WI38 (cell line): ENCODE results near the gene SCAF4.

ENCODE experiments used
- H3K4me3 ChIP-seq: 2 replicates; pipeline ENCODE4 v1.5.1; 2011; ENCODE audit warnings: low read depth, mild to moderate bottlenecking, control low read depth, low read length
- TF ChIP-seq, protein P1 (sequence below): IDR thresholded peaks from 2 replicates; pipeline ENCODE4 v1.5.1; 2012; ENCODE audit warnings: low read depth, mild to moderate bottlenecking, control low read depth, low read length

SCAF4 gene

DNA sequence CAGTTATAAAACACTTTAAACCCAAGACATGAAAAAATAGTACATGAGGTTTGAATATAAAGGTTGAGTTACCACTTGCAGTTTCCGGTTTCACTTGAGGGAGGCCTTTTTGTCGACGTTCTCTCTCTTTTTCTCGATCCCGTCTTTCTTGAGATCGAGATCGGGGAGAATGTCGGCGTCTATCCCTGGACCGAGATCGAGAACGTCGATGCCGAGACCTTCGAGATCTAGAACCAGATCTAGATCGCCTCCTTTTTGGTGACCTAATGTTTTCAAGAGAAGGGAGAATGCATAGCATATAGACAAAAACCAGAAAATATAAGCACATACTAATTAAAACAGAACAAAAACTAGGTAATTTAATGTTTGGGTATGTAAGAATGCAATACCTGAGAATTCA, 38.7 kb downstream of the SCAF4 start:
- TF ChIP-seq, protein P1, sequence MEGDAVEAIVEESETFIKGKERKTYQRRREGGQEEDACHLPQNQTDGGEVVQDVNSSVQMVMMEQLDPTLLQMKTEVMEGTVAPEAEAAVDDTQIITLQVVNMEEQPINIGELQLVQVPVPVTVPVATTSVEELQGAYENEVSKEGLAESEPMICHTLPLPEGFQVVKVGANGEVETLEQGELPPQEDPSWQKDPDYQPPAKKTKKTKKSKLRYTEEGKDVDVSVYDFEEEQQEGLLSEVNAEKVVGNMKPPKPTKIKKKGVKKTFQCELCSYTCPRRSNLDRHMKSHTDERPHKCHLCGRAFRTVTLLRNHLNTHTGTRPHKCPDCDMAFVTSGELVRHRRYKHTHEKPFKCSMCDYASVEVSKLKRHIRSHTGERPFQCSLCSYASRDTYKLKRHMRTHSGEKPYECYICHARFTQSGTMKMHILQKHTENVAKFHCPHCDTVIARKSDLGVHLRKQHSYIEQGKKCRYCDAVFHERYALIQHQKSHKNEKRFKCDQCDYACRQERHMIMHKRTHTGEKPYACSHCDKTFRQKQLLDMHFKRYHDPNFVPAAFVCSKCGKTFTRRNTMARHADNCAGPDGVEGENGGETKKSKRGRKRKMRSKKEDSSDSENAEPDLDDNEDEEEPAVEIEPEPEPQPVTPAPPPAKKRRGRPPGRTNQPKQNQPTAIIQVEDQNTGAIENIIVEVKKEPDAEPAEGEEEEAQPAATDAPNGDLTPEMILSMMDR = no peak
- no peak overlapping the region for H3K4me3 ChIP-seq

DNA sequence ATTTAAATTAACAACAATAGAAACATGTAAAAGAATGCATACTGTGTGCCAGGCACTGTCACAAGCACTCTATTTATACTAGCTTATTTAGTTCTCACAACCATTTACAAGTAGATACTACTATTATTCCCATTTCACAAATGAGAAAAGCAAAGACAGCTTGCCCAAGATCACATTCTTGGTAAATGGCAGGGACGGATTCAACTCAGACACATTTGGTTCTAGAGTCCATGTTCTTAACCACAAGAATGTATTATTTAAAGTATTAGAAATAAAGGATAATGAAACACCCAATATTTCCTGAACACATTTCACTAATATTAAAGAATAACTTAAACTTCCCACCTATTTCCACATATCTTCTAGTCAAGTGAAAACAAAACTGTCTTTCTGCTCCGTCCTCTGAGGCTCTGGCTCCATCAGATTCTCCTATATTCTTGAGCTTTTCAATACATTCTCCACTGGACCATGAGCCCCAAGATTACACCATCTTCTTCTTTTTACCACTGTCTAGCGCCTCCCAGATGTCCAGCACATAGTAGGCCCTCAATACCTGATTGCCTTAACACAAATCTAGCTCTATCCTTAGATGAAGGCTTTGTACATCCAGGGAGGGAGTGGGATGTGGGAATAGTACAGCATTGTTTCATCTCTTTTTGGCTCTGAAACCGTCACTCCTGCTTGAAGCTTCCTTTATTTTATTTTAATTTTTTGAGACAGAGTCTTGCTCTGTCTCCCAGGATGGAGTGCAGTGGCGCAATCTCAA, 43.1 kb downstream of the SCAF4 start:
- TF ChIP-seq, protein P1 = no peak

DNA sequence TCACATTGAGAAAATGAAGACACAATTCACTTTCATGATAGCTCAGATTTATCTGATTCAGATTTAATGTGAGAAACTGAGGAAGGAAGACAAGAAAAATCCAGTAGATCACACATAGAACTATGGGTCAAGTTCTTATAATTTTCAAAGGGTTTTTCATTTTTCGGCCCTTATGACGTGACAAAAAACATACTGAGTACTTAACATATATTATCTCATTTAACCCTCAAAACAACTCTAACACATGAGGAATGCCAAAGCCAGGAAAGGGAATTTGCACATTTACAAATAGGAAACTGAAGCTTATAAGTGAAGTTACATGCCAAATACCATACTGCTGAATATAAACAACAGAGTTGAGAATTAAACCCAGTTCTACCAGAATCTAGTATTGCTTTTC, 44.8 kb downstream of the SCAF4 start:
- no peak overlapping the region for H3K4me3 ChIP-seq
- TF ChIP-seq, protein P1 = no peak

More for the DNA sequence above, 43.1 kb downstream of the SCAF4 start:
- H3K4me3 ChIP-seq = no peak overlapping the region

DNA sequence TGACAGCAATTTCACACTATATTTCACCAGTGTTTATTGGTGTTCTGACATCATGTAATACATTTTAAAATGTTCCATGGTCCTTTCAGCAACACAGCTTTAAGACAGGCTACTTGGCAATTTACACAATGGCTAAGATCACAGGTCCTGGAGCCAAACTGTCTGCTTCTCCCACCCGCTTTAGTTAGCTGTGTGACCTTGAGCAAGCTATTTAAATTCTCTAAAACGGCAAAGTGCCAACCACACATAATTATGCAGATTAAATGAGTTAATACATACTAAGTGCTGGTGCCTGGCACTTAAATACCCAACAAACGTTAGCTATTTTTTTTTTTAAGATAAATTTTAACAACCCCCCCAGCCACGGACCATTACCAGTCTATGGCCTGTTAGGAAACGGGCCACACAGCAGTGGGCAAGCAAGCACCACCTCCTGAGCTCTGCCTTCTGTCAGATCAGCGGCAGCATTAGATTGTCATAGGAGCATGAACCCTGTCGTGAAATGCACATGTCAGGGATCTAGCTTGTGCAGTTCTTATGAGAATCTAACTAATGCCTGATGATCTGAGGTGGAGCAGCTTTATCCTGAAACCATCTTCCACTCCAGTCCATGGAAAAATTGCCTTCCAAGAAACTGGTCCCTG, 45.5 kb downstream of the SCAF4 start:
- TF ChIP-seq, protein P1 = no peak
- H3K4me3 ChIP-seq = no peak overlapping the region

DNA sequence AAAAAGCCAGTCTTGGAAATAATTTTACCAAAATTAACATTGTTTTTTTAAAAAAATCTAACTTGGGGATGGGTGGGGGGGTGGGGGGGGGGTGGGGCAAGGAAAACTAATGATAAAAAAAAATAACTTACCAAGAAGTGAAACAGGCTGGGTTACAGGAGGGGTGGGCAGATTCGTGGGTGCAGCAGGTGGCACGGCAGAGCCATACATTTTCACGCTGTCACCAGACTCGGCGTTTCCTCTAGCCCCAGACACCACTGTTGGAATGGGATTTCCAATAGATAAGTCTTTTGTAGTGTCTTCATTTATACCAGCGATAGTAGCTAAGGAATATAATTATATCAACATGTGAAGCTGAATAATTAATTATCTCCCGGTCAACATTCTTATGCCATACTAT, 47.0 kb downstream of the SCAF4 start:
- TF ChIP-seq, protein P1 = no peak
- no peak overlapping the region for H3K4me3 ChIP-seq

DNA sequence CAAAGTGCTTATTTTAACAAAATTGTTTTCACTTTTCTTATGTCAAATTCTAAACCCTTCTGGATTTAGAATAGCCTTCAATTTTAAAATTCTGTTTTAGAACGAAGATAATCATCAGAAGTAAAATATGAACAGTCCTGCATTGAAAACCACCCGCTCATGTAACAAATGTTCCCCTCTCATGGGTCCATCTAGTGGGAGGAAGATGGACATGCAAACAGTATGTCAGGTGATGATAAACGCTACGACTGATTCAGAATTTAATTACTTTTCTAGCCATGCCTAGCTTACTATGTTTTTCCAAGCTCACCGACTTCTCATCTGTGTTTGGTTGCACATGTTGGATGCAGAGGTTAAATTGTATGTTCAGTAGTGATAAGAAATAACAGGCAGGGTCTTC, 48.9 kb downstream of the SCAF4 start:
- no peak overlapping the region for H3K4me3 ChIP-seq
- TF ChIP-seq, protein P1 = no peak

DNA sequence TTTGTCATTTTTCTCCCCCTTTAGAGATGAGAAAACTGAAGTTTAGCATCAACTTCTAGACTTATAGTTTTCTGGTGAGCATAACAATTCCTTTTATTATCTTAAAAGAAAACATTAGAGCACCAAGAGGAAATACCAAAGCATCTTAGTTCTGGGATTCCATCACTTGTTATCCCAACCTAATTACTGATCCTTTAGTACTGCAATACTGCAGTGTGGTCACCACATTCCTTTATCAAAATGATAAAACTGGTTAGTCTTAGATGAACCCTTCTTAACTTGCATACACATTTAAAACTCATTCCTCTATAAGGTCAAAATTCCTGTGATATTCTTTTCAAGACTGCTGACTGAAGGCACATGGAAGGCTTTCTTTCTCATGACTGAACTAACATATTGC, 49.3 kb downstream of the SCAF4 start:
- no peak overlapping the region for H3K4me3 ChIP-seq
- TF ChIP-seq, protein P1 = no peak
